ENCODE measurements around the gene UGT3A2.
"Not testable (repeated sequence)": the region's sequence is repeated elsewhere in the genome, so short reads cannot be mapped to it uniquely, and the experiment has no call there.

Gene UGT3A2

GRCh38 chr5:36049949-36050348, 16.7 kb downstream of the UGT3A2 start:
- DNase-seq: no peak

- DNase-seq: no peak
Observed at GRCh38 chr5:36047384-36048160, 19.1 kb downstream of the UGT3A2 start.

- DNase-seq: no peak
Observed at GRCh38 chr5:36045895-36046294, 20.8 kb downstream of the UGT3A2 start.

GRCh38 chr5:36041537-36041845, 25.2 kb downstream of the UGT3A2 start:
- DNase-seq: no peak

GRCh38 chr5:36040651-36041536, 25.8 kb downstream of the UGT3A2 start:
- no peak for DNase-seq

GRCh38 chr5:36035696-36036095, 31.0 kb downstream of the UGT3A2 start:
- no peak for DNase-seq

GRCh38 chr5:36034536-36035134, 32.0 kb downstream of the UGT3A2 start:
- DNase-seq: not testable (repeated sequence)

- no peak for DNase-seq
Observed at GRCh38 chr5:36033486-36033885, 33.2 kb downstream of the UGT3A2 start.

- no peak for DNase-seq
Observed at GRCh38 chr5:36033047-36033446, 33.6 kb downstream of the UGT3A2 start.

- DNase-seq: no peak
Observed at GRCh38 chr5:36031223-36031622, 35.5 kb downstream of the UGT3A2 start.

- DNase-seq: no peak
Observed at GRCh38 chr5:36029914-36030313, 36.8 kb downstream of the UGT3A2 start.

- no peak for DNase-seq
Observed at GRCh38 chr5:36028816-36029465, 37.7 kb downstream of the UGT3A2 start.

- DNase-seq: no peak
Observed at GRCh38 chr5:36027711-36028110, 39.0 kb downstream of the UGT3A2 start.

- no peak for DNase-seq
Observed at GRCh38 chr5:36026706-36027465, 39.8 kb downstream of the UGT3A2 start.

- DNase-seq: not testable (repeated sequence)
Observed at GRCh38 chr5:36022246-36022645, 44.4 kb downstream of the UGT3A2 start.

- not testable (repeated sequence) for DNase-seq
Observed at GRCh38 chr5:36019584-36019983, 47.1 kb downstream of the UGT3A2 start.

- no peak for DNase-seq
Observed at GRCh38 chr5:36017622-36018021, 49.1 kb downstream of the UGT3A2 start.

- no peak for DNase-seq
Observed at GRCh38 chr5:36017004-36017403, 49.7 kb downstream of the UGT3A2 start.

GRCh38 chr5:36013182-36013581, 53.5 kb downstream of the UGT3A2 start:
- no peak for DNase-seq

GRCh38 chr5:36009698-36010097, 57.0 kb downstream of the UGT3A2 start:
- DNase-seq: no peak

- DNase-seq: no peak
Observed at GRCh38 chr5:36007366-36007765, 59.3 kb downstream of the UGT3A2 start.

- DNase-seq: no peak
Observed at GRCh38 chr5:36006163-36006562, 60.5 kb downstream of the UGT3A2 start.
